HEK293 (cell line): ENCODE results near the gene OR4A15.

Experiments used
- CTCF ChIP-seq: fragments of 450-650 bp; formaldehyde crosslinking; IDR thresholded peaks from 2 replicates; pipeline ENCODE4 v1.5.1; 2016; ENCODE audit warnings: missing biosample characterization, missing genetic modification characterization
- ZFHX2 ChIP-seq: fragments of 450-650 bp; formaldehyde crosslinking; conservative IDR thresholded peaks from 2 replicates; pipeline ENCODE4 v1.5.1; 2016; ENCODE audit warnings: missing biosample characterization, missing genetic modification characterization
- ZNF280C ChIP-seq: fragments of 450-650 bp; formaldehyde crosslinking; IDR thresholded peaks from 2 replicates; pipeline ENCODE4 v1.5.1; 2016; ENCODE audit warnings: missing biosample characterization, missing genetic modification characterization
- ZSCAN4 ChIP-seq: fragments of 450-650 bp; formaldehyde crosslinking; IDR thresholded peaks from 2 replicates; pipeline ENCODE4 v1.5.1; 2017; ENCODE audit warnings: missing biosample characterization, missing genetic modification characterization

- TF ChIP-seq CTCF (tag by site-specific recombination) (no peak), ZSCAN4 (tag by site-specific recombination) (no peak), ZNF280C (tag by site-specific recombination) (no peak), ZFHX2 (tag by site-specific recombination) (no peak)
These were observed 18.7 kb upstream of the OR4A15 start for GRCh38 chr11:55349032-55349431.
